Activated gamma-delta T cell (primary cell): ENCODE data around the gene SP2.

Experiments used
- DNase-seq: peaks from one replicate; lab custom pipeline; 2025; lab: John Stamatoyannopoulos, UW

The SP2 gene

DNA sequence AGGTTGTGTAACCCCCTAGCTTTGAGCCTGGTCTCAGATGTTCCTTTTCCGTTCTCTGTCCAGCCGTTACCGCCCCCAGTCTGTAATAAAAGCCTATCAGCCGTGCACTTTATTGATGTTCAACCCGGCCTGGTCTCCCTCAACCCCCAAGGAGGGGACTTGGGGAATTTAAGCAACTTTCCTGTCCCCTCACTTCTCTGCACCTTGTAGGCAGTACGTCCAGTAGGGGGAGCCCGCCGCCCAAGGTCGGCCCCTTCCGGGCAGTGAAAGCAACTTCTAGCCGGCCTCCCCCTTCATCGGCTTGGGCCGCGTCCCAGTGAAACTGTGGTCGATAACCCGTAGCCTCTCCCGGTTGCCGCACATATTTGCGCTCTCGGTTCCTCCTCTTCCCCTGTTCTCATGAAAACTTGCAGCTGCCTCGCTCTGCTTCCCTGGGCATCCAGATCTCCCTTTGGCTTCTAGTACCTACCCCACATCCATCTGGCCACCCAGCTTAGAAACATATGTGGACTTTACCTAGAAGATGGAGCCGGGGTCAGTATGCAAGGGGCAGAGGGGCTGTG, 53.2 kb downstream of the SP2 start:
- DNase-seq, result peak; percentile 55

DNA sequence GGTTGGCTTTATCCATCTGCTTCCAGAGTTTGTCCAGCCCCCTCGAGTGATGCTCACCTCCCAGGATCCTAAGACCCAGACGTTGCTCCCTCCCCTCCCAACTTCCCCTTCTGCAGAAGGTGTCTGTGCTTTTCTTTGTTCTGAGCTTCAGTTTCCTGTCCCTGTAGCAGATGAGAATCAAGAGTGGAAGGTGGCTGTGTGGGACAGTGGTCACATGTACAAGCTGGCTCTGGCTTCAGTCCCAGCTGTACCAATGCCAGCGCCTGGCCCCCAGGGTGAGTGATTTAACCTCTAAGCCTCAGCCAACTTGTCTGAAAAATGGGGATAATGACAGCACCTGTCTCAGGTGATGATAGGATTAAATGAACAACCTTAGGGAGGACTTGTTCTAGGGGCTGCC, 53.9 kb downstream of the SP2 start:
- no peak for DNase-seq

DNA sequence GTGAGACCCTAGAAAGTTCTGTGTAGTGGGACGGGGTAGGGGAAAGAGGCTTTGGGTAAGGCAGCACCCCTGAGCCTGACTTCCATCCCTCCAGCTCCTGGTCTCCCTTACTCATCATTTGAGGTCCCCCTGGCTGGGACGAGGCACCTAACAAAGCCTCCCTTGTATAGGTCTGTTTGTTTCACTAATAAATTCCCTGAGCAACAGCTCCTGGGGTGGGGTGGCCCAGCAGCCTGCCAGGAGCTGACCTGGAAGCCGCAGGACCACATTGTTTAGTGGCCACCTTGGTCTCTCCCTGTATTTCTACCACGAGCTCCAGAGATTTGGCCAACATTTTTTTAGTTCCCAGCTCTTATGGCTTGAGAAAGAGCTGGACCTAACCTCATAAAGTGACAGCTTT, 54.4 kb downstream of the SP2 start:
- DNase-seq, result no peak

DNA sequence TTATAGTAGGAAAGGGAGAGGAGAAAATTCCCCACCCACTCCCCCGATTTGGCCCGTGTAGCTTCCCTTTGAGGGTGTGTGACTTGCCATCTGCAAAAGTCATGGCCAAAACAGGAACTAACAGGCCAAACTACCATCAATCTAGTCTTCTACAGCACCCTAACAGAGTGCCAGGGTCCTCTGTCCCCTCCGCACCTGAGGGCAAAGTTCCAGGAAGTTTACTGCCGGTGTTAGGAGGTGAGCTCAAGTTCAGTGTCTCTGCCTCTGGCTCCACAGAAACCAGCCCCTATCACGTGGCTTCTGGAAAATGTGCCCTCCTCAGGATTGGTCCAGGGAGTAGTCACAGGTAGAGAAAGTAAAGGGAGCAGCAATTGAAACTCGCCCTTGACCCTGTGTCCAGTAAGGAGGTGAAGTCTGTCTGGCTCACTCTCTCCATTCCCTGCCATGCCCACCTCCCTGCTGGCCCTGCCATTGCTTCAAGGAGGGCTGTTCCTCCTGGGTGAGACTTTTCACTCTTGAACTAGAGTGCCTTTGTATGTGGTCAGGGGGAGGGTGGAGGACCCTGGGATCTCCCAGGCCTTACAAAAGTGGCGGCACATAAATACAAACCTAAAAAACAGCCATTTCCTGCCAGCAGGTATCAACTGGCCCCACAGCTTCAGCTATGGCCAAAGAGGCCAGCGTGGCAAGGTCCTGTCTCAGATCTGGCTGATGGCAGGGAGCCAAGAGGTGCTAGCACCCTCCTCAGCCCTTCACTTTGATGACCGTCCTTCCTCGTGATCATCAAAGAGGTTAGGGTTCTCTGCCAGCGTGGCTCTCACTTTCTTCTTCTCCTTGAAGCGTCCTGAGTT, 56.4 kb downstream of the SP2 start:
- DNase-seq, result no peak

DNA sequence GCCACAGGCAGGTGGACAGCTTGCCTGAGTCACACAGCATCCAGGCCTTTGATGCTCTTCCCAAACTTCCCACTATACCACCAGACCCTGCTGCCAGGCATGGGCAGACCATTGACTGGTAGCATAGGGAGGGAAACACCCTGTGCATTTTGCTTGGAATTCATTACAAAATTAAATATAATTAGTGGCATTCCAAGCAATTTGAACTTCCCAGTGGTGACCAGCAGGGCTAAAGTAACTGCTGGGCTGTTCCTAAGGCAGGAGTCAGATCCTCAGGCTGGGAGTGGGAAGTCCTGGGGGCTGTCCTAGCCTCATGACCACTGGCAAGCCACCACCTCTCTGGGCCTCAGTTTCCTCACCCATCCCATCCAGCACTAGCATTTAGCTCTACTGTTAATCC, 57.9 kb downstream of the SP2 start:
- DNase-seq, result no peak

DNA sequence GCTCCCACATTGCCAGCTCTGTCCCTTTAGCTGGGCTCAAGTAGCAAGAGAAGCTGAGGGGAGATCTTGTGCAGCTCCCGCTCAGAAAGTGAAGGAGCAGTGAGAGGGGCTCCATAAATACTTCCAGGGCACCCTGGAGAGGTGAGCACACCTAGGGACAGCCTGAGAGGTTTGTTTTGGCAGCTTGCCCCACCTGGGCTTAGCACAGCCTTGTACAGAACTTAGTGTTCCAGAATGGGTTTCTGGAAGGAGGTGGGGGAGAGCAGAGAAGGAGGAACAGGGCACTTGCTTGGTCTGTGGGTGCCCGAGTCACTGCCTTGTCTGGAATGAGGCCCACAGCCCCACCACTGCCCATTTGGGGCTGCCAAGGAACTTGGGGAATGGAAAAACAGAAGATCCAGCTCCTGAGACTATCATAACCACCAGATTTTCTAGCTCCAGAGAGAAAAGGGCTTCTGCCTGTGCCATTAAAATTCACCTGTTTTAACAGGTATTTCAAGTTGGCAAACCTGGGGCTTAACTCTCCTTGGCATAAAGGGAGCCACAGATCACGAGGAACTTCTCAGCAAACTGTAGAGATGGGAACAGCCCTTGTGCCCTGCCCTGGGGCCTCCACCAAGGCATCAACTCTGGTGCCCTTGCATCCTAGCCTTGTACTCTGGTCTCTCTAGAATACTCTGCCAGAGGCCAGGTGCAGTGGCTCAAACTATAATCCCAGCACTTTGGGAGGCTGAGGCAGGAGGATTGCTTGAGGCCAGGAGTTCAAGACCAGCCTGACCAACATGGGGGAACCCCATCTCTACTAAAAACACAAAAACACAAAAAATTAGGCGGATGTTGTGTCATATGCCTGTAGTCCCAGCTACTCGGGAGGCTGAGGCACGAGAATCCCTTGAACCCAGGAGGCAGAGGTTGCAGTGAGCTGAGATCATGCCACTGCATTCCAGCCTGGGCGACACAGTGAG, 59.7 kb downstream of the SP2 start:
- no peak for DNase-seq

DNA sequence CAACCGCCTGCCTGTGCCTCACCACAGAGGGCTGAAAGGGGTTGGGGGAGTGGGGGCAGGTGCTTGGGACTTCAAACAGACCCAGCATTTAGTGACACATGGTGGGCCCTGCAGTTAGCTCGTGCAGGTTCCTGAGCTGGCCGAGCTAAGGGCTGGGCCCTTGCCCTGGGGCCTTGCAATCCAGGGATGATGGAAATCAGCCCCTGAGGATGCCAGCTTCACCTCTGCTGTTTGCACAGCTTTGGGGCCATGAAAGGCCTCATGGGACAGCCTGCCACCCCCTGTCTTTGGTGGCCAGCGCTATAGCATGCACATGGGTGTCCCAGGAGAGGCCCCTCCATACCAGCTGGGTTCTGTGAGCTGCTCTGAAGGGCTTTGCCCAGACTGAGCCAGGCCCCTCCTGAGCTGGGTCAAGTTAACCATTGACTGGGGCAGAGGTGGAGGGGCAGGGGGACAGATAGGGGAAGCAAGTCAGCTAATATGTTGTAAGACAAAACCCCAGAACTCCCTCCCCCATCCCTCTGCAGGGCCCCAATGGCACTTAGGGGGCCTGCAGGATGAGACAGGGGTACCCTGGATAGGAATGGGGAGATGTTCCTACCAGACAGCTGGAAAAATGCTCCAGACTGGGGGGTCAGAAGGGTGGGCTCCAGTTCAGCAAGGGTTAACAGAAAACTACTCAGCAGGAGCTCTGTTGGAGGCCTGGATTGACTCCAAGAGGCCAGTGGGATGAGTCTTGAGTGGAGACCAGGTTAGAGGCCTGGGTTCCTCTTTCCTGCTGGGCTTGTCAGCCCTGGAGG, 61.0 kb downstream of the SP2 start:
- no peak for DNase-seq

DNA sequence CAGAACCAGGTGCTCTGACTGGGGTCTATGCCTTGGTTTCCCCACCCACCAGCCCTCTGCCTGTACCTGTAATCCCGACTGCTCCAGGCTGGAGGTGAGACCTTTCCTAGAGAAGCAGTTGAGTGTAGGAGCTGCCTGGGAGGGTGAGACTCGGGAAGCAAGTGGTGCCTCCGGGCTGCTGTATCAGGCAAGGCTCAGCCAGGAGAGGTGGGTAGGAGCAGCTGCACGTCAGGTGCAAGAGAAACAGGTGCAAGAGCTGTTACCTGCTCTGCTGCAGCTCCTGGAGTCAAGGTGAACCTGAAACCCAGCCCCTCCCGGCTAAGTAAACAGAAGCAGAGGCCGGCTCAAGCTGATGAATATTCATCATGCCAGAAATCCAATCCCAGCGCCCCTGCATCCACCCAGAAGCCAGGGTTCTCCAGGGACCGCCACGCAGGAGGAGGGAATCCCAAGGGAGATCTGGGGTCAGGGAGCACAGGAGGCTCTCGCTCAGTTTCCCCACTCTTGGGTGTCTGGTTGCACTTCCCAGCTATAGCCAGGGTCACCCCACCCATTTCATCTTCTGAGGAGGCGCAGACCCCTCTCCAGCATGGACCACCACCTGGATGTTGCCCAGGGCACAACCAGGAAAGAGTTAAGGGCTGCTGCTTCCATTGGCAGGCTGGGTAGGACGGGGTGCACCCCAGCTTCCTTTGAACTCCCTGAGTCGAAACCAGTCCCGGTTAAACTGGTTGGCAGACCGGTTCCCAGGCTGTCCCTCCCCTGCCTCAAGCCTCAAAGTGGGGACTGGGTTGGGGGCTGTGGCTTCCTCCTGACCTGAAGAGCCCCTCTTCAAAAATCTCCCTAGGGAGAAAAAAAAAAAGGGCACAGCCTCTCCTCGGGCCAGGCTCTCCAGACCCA, 61.8 kb downstream of the SP2 start, which contains the start of gene PRR15L:
TSS of gene PRR15L (minus strand) at position 293 of the 900 bp plus-strand sequence. CDS start 4,649 bp downstream, outside the sequence.
- no peak for DNase-seq

DNA sequence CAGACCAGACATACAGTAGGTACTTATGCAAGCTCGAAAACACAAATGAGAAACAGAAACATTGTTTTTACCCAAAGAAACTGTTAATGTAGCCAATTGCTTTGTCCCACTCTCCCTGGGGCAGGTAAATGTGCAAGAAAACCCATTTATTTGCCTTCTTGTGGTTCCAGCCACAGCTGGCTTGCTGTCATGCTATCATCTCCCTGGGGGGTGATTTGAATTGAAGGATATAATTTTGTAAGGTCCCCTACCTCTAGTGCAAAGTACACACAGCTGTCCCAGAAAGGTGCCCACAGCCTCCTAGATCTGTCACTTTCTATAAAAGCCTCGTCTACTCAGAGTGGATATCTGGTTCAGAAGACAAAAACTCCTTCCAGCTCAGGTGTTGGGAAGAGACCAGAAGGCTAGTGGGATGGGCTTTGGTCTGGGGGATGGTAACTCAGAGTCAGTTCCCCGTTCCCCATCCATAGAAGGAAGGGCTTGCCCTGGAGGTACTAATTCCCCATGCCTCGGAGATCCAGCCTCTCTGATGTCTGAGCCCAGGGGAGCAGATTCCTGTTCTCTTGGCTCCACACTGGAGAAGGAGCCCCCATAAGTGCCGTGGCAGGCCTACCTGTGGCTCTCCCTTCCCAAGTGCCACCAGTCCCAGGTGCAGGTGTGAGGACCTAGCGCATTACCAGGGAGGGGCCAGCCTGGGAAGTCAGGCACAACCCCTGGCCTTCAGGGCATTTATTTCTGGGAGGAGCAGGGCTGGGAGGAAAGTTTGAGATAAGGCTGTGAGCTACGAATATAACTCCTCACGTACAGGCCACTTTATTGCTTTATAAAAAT, 64.0 kb downstream of the SP2 start:
- DNase-seq, result no peak

DNA sequence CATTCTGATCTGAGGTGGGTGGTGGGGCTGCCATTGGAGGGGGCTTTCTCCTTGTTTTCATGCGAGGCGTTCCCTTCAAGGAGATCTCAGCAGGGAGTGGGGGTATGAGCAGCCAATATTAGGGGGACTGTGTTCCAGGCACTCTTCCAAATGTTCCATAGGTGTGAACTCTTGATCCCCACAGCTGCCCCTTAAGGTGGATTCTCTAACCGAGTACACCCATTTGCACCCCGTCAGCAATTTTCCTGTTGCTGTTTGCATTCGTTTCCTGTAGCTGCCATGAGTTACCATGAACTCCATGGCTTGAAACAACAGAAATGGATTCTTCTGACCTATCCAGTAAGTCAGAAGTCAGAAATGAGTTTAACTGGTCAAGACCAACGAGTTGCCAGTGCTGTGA, 65.4 kb downstream of the SP2 start:
- no peak for DNase-seq

DNA sequence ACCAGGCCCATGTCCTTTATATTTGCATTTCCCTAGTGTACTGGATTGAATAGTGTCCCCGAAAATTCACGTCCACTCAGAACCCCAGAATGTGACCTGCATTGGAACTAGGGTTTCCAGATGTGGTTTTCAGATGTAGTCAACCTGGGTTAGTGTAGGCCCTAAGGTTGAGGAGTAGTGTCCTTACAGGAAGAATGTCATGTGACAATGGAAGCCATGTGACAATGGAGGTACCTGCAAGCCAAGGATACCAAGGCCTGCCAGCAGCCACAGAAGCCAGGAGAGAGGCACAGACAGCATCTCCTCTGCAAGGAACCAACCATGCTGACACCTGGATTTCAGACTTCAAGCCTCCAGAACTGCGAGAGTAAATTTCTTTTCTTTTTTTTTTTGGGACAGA, 66.9 kb downstream of the SP2 start:
- DNase-seq, result no peak

DNA sequence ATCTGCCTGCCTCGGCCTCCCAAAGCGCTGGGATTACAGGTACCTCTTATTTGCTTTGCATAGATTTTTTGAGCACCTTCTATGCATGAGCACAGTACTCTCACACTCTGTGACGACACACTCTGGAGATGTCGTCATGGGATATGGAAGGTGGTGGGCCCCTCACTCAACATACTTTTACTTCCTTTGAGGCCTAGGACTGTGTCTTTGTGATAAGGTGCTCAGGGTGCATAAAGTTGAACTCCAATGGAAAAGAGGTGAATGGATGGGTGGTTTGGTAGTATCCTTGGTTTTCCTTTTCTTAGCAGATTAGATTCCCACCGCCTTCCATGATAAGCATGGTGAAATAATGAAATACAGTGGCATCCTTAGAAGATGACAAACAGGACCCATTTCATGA, 68.8 kb downstream of the SP2 start:
- no peak for DNase-seq

DNA sequence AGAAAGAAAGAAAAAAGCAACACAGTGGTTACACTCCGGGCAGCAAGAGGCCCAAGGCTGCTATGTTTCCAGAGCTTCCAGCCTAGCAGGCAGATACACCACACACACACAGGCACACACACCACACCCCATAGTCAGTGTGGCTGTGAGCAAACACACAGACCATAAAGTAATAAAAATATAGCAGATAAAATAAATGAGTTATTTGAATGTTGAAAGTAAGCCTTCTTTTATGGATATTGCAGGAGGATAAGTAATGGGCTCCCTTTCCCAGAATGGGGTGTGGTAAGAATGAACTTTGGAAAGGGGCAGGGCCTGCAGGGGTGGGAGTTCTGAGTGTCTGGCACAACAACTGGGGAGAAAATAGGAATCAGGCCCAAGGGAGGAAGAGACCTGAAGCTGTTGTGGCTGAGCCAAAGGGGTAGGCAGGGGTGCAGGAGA, 70.1 kb downstream of the SP2 start:
- DNase-seq, result no peak

DNA sequence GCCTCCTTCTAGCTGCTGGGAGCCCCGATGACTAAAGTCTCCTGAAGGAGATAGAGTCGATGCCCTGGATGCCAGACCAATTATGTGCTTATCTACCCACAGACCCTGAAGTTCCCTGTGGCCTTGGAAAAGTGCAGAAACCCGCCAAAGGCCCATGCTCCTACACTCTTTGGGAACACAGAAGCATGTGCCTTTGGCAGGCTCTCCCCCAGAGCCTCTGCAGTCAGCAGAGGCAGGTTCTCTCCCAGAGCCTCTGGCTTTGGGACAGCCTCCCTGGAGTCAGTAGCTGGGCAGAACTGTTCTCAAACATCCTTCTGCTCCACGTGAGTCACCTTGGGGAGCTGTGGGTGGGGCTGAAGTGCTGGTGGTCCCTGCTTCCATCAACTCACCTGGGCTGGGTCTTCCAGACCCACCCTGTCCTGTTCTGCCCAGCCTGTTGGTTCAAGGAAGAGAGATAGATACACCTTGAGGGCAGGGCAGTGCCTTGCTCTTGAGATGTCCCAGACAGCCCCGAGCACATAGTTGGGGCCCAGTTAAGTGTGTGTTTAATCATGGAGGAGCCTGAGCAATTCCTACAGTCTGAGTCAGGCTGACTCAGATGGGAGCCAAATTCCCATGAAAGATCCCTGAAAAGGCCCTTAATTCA, 71.7 kb downstream of the SP2 start:
- no peak for DNase-seq

DNA sequence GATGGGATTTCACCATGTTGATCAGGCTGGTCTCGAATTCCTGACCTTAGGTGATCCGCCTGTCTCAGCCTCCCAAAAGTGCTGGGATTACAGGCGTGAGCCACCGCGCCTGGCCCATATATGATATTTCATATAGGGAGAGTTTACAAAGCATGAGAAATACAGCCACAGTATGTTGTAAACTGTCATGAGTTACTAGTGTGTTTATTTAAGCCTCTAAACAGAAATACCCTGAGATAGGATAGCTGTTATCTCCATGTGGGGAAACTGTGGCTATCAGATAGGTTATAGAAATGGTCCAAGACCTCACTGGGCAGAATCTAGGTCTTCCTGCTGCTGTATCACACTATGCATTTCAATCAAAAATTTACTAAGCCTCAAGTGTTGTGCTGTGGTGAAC, 72.8 kb downstream of the SP2 start:
- no peak for DNase-seq

DNA sequence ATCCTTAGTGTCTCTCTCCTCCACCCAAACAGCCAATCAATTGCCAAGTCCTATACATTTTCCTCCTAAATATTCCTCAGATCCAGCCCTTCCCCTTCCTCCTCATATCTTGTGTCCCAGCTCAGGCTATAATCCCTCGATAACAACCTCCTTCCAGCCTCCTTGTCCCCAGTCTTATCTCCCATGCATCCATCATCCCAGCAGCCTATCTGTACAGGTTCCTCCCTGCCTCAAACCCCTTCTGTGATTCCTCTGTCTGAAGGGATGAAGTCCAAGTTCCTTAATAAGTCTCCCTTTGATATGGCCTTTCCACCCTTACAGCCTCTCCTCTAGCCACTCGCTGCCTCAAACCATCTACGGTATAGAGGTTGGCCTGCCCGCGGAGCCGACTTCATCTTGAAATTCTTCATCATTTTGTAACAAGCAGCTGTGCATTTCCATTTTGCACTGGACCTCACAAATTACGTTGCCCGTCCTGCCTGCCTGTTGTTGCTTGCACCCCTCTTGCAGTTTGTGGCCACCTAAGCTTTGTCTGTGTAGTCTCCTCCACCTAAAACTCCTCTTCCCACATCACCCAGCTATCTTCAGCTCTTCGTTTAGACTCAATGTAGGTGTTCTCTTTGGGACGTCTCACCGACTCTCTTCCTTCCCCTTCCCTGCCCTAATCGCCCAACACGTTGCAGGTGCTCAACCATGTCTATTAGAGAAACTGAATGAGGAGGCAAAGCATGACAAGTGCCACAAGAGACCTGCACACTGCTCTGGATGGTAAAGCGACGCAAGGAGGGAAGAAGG, 74.1 kb downstream of the SP2 start:
- no peak for DNase-seq

DNA sequence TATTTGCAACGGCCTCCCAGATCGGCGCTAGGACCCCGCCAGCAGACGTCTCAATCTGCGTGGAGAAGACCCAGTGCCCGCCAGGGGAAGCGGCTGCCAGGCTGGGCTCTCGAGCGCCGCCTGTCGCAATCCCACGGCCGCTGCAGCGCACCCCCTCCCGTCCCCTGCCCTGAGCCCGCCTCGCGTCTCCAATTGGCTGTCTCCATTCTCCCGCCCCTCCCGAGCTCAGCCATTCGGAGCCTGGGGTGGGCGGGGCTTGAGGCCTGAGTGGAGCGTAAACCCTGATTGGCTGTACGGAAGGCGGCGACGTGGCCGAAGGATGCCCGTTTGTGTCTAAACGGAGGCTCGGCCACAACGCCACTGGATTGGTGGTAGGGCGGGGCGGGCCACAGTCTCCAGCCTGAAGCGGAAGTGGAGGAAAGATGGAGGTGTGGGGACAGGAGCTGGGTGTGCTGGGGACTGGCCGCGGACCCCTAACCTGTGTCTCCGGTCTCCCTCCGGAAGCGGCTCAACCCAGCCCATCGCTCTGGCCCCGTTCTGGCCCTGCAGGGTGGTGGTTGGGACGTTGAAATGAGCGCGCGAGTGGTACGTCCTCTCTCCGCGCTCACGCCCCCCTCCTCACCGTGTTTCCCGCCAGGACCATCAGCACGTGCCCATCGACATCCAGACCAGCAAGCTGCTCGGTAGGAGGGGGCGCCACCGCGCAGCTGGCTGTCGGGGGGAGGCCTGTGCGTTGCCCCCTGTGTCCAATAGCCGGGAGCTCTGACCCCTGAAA, 74.9 kb downstream of the SP2 start, which contains the start of gene CDK5RAP3:
TSS of gene CDK5RAP3 (plus strand) at position 389 of the 775 bp plus-strand sequence. CDS start at position 423, 34 bp downstream.
- DNase-seq, result peak; percentile 90
